Activated naive CD8-positive, alpha-beta T cell (primary cell): ENCODE data around the gene SERTM1.

Experiments
- H3K27ac Mint-ChIP-seq: one replicate; pipeline ENCODE4 v1.8.0; 2021; ENCODE audit warnings: mixed read lengths
- H3K27me3 Mint-ChIP-seq: one replicate; pipeline ENCODE4 v1.8.0; 2021; ENCODE audit warnings: mixed read lengths
- H3K36me3 Mint-ChIP-seq: one replicate; pipeline ENCODE4 v1.8.0; 2021; ENCODE audit warnings: mixed read lengths
- H3K4me1 Mint-ChIP-seq: one replicate; pipeline ENCODE4 v1.8.0; 2021; ENCODE audit warnings: low read depth, mixed read lengths
- H3K4me3 Mint-ChIP-seq: one replicate; pipeline ENCODE4 v1.8.0; 2021; ENCODE audit warnings: mild to moderate bottlenecking, mixed read lengths
- H3K9me3 Mint-ChIP-seq: one replicate; pipeline ENCODE4 v1.8.0; 2021; ENCODE audit warnings: low read depth, mixed read lengths

The SERTM1 gene

DNA sequence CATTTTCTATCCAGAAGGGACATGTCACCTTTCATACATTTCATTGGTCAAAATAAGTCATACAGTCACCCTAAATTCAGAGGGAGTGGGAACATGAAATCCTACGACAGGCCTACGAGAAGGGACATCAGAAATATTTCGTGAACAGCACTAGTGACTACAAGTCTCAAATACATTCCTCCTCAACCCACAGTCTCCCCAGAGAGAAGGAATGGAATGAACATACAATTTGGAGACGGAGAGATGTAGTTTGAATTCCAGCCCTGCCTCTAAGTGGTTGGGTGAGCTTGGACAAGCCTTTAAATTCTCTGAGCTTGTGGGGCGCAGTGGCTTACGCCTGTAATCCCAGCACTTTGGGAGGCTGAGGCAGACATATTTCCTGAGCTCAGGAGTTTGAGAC lies 9.9 kb downstream of the SERTM1 start:
- Mint-ChIP-seq H3K36me3 (no peaks in the 10 kb centered on the region), H3K4me3 (no peak overlapping the region), H3K27ac (no peak overlapping the region), H3K9me3 (no peaks in the 10 kb centered on the region), H3K4me1 (no peaks in the 10 kb centered on the region), H3K27me3 (peaks cover 9% of the 10 kb centered on the region)

DNA sequence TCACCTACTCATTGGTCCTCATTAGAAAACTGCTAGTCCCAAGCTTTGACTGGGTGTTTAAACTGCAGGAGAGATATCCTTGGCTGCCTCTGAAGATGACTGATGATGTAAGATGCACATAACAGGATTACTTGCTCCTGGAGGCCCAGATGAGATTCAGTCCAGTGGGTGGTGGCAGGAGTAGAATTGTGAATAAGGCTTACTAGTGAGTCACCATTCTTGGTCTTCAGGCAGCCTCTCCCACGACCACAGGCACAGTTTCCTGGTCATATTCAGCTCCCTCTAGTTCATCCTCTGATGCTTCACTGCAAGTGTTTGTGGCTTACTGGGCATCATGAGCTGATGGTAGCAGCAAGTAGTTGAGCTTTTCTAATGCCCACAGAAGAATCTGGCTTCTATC lies 12.1 kb downstream of the SERTM1 start:
- Mint-ChIP-seq H3K4me3 (no peak overlapping the region), H3K27me3 (peaks cover 11% of the 10 kb centered on the region), H3K27ac (no peak overlapping the region), H3K9me3 (no peaks in the 10 kb centered on the region), H3K36me3 (no peaks in the 10 kb centered on the region), H3K4me1 (no peaks in the 10 kb centered on the region)

- Mint-ChIP-seq H3K27ac (no peak overlapping the region), H3K4me1 (no peaks in the 10 kb centered on the region), H3K36me3 (no peaks in the 10 kb centered on the region), H3K9me3 (no peaks in the 10 kb centered on the region), H3K27me3 (peaks cover 11% of the 10 kb centered on the region), H3K4me3 (no peak overlapping the region)
Measured at GRCh38 chr13:36696410-36697010, 22.7 kb downstream of the SERTM1 start.

- Mint-ChIP-seq H3K4me3 (no peak overlapping the region), H3K9me3 (no peaks in the 10 kb centered on the region), H3K4me1 (no peaks in the 10 kb centered on the region), H3K36me3 (no peaks in the 10 kb centered on the region), H3K27me3 (peaks cover 12% of the 10 kb centered on the region), H3K27ac (no peak overlapping the region)
Measured at GRCh38 chr13:36700170-36700569, 26.4 kb downstream of the SERTM1 start.

- H3K27me3 Mint-ChIP-seq, result peaks cover 6% of the 10 kb centered on the region
- no peak overlapping the region for H3K4me3 Mint-ChIP-seq
- H3K27ac Mint-ChIP-seq, result no peak overlapping the region
- no peaks in the 10 kb centered on the region for H3K36me3 Mint-ChIP-seq
- no peaks in the 10 kb centered on the region for H3K9me3 Mint-ChIP-seq
- no peaks in the 10 kb centered on the region for H3K4me1 Mint-ChIP-seq
Measured at GRCh38 chr13:36706755-36707154, 32.9 kb downstream of the SERTM1 start.

GRCh38 chr13:36709136-36709890 lies 35.5 kb downstream of the SERTM1 start:
- no peaks in the 10 kb centered on the region for H3K9me3 Mint-ChIP-seq
- no peak overlapping the region for H3K27ac Mint-ChIP-seq
- H3K4me3 Mint-ChIP-seq, result no peak overlapping the region
- no peaks in the 10 kb centered on the region for H3K4me1 Mint-ChIP-seq
- peaks cover 4% of the 10 kb centered on the region for H3K27me3 Mint-ChIP-seq
- no peaks in the 10 kb centered on the region for H3K36me3 Mint-ChIP-seq

DNA sequence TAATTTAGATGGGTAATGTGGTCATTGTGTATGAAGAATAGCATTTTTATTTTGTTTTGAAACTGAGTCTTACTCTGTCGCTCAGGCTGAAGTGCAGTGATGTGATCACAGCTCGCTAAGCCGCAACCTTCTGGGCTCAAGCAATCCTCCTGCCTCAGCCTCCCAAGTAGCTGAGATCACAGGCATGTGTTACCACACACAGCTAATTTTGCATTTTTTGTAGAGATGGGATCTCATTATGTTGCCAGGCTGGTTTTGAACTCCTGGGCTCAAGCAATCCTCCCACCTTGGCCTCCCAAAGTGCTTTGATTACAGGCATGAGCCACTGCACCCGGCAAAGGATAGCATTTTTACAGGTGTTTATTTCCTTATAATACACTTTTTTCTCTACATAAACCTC lies 36.6 kb downstream of the SERTM1 start:
- Mint-ChIP-seq H3K27me3 (peaks cover 2% of the 10 kb centered on the region), H3K4me1 (no peaks in the 10 kb centered on the region), H3K4me3 (no peak overlapping the region), H3K36me3 (no peaks in the 10 kb centered on the region), H3K9me3 (no peaks in the 10 kb centered on the region), H3K27ac (no peak overlapping the region)

- Mint-ChIP-seq H3K36me3 (no peaks in the 10 kb centered on the region), H3K27me3 (peaks cover 5% of the 10 kb centered on the region), H3K4me1 (no peaks in the 10 kb centered on the region), H3K4me3 (no peak overlapping the region), H3K27ac (no peak overlapping the region), H3K9me3 (no peaks in the 10 kb centered on the region)
Measured at GRCh38 chr13:36712290-36712689, 38.5 kb downstream of the SERTM1 start.

DNA sequence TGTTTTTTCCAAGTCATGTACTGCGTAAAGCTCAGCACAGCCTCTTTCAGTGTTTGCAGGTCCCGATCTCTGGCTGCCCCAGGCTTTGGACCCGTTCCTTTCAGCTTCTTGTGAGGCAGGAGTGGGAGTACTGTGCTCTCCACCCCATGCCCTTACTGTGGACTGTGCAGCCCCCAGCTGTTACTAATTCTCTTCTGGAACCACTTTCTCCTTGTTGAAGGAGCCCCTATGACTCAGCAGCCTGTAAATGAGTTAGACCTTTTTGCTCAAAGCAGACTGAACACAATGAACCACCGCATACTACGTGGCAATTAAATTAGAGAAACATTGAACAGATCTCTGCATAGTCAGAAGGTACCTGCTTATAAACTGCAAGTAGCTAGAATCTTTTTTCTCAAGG lies 39.0 kb downstream of the SERTM1 start:
- no peaks in the 10 kb centered on the region for H3K36me3 Mint-ChIP-seq

DNA sequence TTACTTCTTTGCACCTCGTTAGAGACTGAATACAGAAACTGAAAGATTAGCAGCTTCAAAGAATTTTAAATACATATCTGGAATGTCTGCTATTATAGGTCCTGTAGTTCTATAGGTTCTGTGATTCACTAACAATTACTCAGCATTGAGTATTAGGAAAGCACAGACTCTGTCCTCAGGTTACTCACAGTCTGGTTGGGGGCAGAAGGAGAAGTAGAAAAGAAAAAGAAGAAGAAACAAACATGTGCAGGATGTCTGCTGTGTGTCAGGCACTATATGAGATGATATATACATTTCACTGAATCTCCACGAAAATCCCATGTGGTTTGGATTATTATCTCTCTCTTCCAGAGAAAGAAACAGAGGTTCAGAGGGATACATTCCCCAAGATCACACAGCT lies 40.1 kb downstream of the SERTM1 start:
- Mint-ChIP-seq H3K4me3 (no peak overlapping the region), H3K9me3 (no peaks in the 10 kb centered on the region), H3K27ac (no peak overlapping the region), H3K36me3 (no peaks in the 10 kb centered on the region), H3K4me1 (no peaks in the 10 kb centered on the region), H3K27me3 (peaks cover 5% of the 10 kb centered on the region)

More for the DNA sequence above, 39.0 kb downstream of the SERTM1 start:
- Mint-ChIP-seq H3K27ac (no peak overlapping the region), H3K27me3 (peaks cover 5% of the 10 kb centered on the region), H3K9me3 (no peaks in the 10 kb centered on the region), H3K4me3 (no peak overlapping the region), H3K4me1 (no peaks in the 10 kb centered on the region)

GRCh38 chr13:36715841-36716240 lies 42.0 kb downstream of the SERTM1 start:
- H3K4me3 Mint-ChIP-seq, result no peak overlapping the region
- peaks cover 6% of the 10 kb centered on the region for H3K27me3 Mint-ChIP-seq
- H3K27ac Mint-ChIP-seq, result no peak overlapping the region
- H3K36me3 Mint-ChIP-seq, result no peaks in the 10 kb centered on the region
- no peaks in the 10 kb centered on the region for H3K9me3 Mint-ChIP-seq
- no peaks in the 10 kb centered on the region for H3K4me1 Mint-ChIP-seq

DNA sequence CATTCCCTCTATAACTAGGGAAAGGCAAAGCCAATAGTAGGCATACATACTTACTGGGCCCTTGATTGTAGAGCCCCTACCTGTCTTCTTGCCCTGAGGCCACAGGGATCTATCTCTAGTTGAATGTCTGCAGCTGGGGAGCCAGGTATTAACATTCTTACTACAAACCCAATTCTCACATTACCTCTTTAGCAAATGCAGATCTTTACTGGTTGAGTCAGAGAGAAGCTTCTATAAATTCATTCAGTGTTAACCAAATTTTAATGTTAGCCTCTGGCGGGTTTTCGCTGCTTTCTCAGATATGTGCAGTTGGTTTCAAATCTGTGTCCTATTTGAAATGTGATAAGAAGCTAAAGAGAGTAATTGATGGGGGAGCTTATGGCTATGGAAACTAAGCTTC lies 43.2 kb downstream of the SERTM1 start:
- Mint-ChIP-seq H3K4me3 (no peak overlapping the region), H3K9me3 (no peaks in the 10 kb centered on the region), H3K27ac (no peak overlapping the region), H3K4me1 (no peaks in the 10 kb centered on the region), H3K27me3 (peaks cover 9% of the 10 kb centered on the region), H3K36me3 (no peaks in the 10 kb centered on the region)

GRCh38 chr13:36717966-36718545 lies 44.2 kb downstream of the SERTM1 start:
- no peaks in the 10 kb centered on the region for H3K36me3 Mint-ChIP-seq
- no peak overlapping the region for H3K27ac Mint-ChIP-seq
- no peaks in the 10 kb centered on the region for H3K4me1 Mint-ChIP-seq
- H3K9me3 Mint-ChIP-seq, result no peaks in the 10 kb centered on the region
- peaks cover 9% of the 10 kb centered on the region for H3K27me3 Mint-ChIP-seq
- H3K4me3 Mint-ChIP-seq, result no peak overlapping the region

GRCh38 chr13:36718686-36719085 lies 44.9 kb downstream of the SERTM1 start:
- no peaks in the 10 kb centered on the region for H3K36me3 Mint-ChIP-seq
- H3K27ac Mint-ChIP-seq, result no peak overlapping the region
- peaks cover 9% of the 10 kb centered on the region for H3K27me3 Mint-ChIP-seq
- no peaks in the 10 kb centered on the region for H3K4me1 Mint-ChIP-seq
- no peaks in the 10 kb centered on the region for H3K9me3 Mint-ChIP-seq
- H3K4me3 Mint-ChIP-seq, result no peak overlapping the region

- no peak overlapping the region for H3K4me3 Mint-ChIP-seq
- no peaks in the 10 kb centered on the region for H3K36me3 Mint-ChIP-seq
- no peak overlapping the region for H3K27ac Mint-ChIP-seq
- no peaks in the 10 kb centered on the region for H3K4me1 Mint-ChIP-seq
- no peaks in the 10 kb centered on the region for H3K9me3 Mint-ChIP-seq
- peaks cover 6% of the 10 kb centered on the region for H3K27me3 Mint-ChIP-seq
Measured at GRCh38 chr13:36724141-36724540, 50.3 kb downstream of the SERTM1 start.
